ENCODE measurements around the gene C9orf85. TPM values are rescaled to one million over a fixed set of nuclear protein-coding genes. Genes with fewer than 3 reads are reported as not detected.
"Not testable (repeated sequence)": the region's sequence is repeated elsewhere in the genome, so short reads cannot be mapped to it uniquely, and the experiment has no call there.

The C9orf85 gene
- total and polyA plus RNA-seq, 9 donors: 8.6 to 18.2 (median 11.5) TPM

DNA sequence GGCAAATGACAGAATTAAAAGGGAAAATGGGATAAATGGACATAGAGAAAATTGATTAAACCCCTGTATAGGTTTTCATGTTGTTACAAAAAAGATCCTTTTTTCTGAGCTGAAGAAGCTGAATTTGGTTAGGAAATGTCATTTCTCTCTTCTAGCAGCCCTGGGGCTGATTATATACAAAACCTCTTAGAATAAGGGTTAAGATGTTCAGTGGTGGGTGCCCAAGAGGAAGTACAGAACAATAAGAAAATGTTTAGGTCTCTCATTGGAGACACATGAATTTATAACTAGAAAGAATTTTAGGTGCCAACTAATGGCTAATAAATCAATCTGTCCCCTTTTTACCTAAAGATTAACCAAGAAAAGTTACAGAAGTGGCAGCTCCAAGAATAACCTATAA lies 14.7 kb upstream of the C9orf85 start:
- Histone ChIP-seq H3K36me3 (no peaks in the 10 kb centered on the region), H3K4me3 (no peak overlapping the region), H3K4me1 (ENCODE audit: insufficient read depth) (peaks cover 2% of the 10 kb centered on the region), H3K27me3 (no peaks in the 10 kb centered on the region), H3K27ac (no peak overlapping the region), H3K9me3 (no peaks in the 10 kb centered on the region)
- intact Hi-C loops (cut with DNase I): no loop called here
- no peak for DNase-seq
- TF ChIP-seq EP300 (IDR thresholded peaks at IDR 0.05) (no peak), POLR2A (IDR thresholded peaks at IDR 0.05) (no peak)
- TF ChIP-seq, protein P1, sequence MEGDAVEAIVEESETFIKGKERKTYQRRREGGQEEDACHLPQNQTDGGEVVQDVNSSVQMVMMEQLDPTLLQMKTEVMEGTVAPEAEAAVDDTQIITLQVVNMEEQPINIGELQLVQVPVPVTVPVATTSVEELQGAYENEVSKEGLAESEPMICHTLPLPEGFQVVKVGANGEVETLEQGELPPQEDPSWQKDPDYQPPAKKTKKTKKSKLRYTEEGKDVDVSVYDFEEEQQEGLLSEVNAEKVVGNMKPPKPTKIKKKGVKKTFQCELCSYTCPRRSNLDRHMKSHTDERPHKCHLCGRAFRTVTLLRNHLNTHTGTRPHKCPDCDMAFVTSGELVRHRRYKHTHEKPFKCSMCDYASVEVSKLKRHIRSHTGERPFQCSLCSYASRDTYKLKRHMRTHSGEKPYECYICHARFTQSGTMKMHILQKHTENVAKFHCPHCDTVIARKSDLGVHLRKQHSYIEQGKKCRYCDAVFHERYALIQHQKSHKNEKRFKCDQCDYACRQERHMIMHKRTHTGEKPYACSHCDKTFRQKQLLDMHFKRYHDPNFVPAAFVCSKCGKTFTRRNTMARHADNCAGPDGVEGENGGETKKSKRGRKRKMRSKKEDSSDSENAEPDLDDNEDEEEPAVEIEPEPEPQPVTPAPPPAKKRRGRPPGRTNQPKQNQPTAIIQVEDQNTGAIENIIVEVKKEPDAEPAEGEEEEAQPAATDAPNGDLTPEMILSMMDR (IDR thresholded peaks at IDR 0.05): no peak

DNA sequence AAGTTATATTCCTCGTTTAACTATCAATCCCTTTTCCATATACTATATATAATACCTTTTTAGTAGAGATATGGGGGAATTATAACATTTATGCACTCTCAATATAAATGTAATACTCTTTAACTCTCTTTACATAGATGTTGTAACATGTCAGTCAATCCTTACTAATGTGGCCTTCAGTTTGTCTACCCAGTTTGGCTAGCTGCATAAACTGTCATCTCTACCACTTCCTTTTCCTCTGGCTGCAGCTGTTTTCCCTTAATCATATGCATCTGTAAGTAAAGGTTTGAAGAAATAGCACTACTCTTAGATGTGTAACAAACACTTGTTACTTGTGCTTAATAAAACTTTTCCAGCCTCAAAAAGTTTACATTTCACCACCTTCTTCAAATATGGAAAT lies 13.9 kb upstream of the C9orf85 start:
- Histone ChIP-seq H3K27me3 (no peaks in the 10 kb centered on the region), H3K36me3 (no peaks in the 10 kb centered on the region), H3K27ac (no peak overlapping the region), H3K4me1 (ENCODE audit: insufficient read depth) (peaks cover 2% of the 10 kb centered on the region), H3K4me3 (no peak overlapping the region), H3K9me3 (no peaks in the 10 kb centered on the region)
- no peak for DNase-seq
- intact Hi-C loops (cut with DNase I): no loop called here
- 82 to 90% (median 87%) methylated on average over 1 of the region's 1 CpG for WGBS, 3 donors
- TF ChIP-seq EP300 (IDR thresholded peaks at IDR 0.05) (no peak), POLR2A (IDR thresholded peaks at IDR 0.05) (no peak)
- TF ChIP-seq, protein P1 (IDR thresholded peaks at IDR 0.05): no peak

DNA sequence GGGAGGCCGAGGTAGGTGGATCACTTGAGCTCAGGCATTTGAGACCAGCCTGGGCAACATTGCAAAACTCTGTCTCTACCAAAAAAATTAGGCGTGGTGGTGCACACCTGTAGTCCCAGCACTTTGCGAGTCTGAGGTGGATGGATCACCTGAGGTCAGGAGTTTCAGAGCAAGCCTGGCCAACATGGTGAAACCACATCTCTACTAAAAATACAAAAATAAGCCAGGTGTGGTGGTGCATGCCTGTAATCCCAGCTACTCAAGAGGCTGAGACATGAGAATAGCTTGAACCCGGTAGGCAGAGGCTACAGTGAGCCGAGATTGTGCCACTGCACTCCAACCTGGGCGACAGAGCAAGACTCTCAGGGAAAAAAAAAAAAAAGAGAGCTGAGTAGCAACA lies 12.7 kb upstream of the C9orf85 start:
- H3K36me3 ChIP-seq; H3K4me3 ChIP-seq; DNase-seq; intact Hi-C loops (cut with DNase I); H3K9me3 ChIP-seq; H3K27ac ChIP-seq; H3K27me3 ChIP-seq; H3K4me1 ChIP-seq (ENCODE audit: insufficient read depth): not testable (repeated sequence)
- 95 to 96% (median 95%) methylated on average over 6 of the region's 6 CpGs for WGBS, 3 donors

GRCh38 chr9:71901695-71902597 lies 9.5 kb upstream of the C9orf85 start:
- 72 to 75% (median 74%) methylated on average over 6 of the region's 6 CpGs for WGBS, 3 donors
- no peak for DNase-seq
- peaks cover 2% of the 10 kb centered on the region for H3K4me1 ChIP-seq (ENCODE audit: insufficient read depth)
- H3K9me3 ChIP-seq: no peaks in the 10 kb centered on the region
- no peaks in the 10 kb centered on the region for H3K27me3 ChIP-seq
- intact Hi-C loops (cut with DNase I): loop anchor here in 1 of 4 donors (10.0 kb wide), 1 partner anchor 77 kb away; no protein-coding TSS in a partner anchor
- H3K27ac ChIP-seq: no peak overlapping the region
- H3K4me3 ChIP-seq: no peak overlapping the region
- TF ChIP-seq POLR2A (IDR thresholded peaks at IDR 0.05) (no peak), EP300 (IDR thresholded peaks at IDR 0.05) (no peak)
- TF ChIP-seq, protein P1 (IDR thresholded peaks at IDR 0.05): no peak
- no peaks in the 10 kb centered on the region for H3K36me3 ChIP-seq

GRCh38 chr9:71904076-71904475 lies 7.4 kb upstream of the C9orf85 start:
- H3K9me3 ChIP-seq: no peaks in the 10 kb centered on the region
- no peak overlapping the region for H3K4me3 ChIP-seq
- H3K4me1 ChIP-seq (ENCODE audit: insufficient read depth): peaks cover 2% of the 10 kb centered on the region
- intact Hi-C loops (cut with DNase I): loop anchor here in 1 of 4 donors (10.0 kb wide), 1 partner anchor 79 kb away; no protein-coding TSS in a partner anchor
- H3K36me3 ChIP-seq: no peaks in the 10 kb centered on the region
- WGBS, 3 donors: 67 to 76% (median 71%) methylated on average over 2 of the region's 2 CpGs
- no peaks in the 10 kb centered on the region for H3K27me3 ChIP-seq
- H3K27ac ChIP-seq: no peak overlapping the region
- no peak for DNase-seq
- TF ChIP-seq, protein P1 (IDR thresholded peaks at IDR 0.05): no peak
- no peak for TF ChIP-seq EP300 (IDR thresholded peaks at IDR 0.05)
- TF ChIP-seq POLR2A (IDR thresholded peaks at IDR 0.05): no peak
